Measurements from ENCODE around the gene C12orf57.
A peak's percentile ranks its signal among the peaks of the same experiment; 100 is the strongest.

Gene C12orf57

GRCh38 chr12:6937481-6938352 is 6.1 kb upstream of the C12orf57 start:
- no peak for DNase-seq (ENCODE audit: low read depth)

DNA sequence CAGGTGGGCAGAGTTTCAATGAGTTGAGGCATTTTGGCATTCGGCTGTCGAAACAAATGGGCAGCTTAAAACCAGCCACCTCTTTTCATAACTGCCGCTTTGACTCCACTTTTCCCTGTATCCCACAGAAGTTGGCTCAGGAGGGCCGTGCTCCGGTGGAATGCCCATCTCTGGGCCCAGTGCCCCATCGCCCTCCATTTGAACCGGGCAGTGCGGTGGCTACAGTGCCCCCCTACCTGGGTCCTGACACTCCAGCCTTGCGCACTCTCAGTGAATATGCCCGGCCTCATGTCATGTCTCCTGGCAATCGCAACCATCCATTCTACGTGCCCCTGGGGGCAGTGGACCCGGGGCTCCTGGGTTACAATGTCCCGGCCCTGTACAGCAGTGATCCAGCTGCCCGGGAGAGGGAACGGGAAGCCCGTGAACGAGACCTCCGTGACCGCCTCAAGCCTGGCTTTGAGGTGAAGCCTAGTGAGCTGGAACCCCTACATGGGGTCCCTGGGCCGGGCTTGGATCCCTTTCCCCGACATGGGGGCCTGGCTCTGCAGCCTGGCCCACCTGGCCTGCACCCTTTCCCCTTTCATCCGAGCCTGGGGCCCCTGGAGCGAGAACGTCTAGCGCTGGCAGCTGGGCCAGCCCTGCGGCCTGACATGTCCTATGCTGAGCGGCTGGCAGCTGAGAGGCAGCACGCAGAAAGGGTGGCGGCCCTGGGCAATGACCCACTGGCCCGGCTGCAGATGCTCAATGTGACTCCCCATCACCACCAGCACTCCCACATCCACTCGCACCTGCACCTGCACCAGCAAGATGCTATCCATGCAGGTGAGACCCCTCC is 5.2 kb upstream of the C12orf57 start:
- no peak for DNase-seq (ENCODE audit: low read depth)

DNA sequence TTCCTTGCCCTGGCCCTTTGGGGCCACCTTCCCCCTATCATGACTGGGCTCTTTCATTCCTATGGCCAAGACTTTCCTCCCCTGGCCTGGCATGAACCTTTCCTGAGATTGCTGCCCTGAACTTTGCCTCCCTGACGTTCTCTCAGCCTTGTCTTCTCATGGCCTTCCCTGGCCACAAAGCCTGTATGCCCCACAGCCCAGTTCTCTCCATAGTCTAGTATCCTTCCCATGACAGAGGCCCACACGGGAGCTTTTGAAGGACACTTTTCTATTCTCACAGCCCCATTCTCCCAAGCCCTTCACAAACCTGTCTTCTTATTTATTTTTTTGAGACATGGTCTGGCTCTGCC is 4.7 kb upstream of the C12orf57 start:
- DNase-seq (ENCODE audit: low read depth): no peak

DNA sequence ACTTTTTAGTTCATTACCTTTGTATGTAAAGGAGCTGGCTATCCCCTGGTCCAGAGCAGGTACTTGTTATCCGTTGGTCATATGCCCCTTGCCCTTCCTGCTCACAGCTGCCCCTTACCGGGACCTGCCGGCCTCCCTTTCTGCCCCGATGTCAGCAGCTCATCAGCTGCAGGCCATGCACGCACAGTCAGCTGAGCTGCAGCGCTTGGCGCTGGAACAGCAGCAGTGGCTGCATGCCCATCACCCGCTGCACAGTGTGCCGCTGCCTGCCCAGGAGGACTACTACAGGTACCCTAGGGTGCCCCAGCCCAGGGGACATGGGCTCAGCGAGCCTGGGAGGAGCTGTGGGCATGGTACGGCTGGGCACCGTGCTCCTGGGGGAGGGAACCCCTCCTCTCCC is 2.6 kb upstream of the C12orf57 start:
- DNase-seq (ENCODE audit: low read depth): no peak

DNA sequence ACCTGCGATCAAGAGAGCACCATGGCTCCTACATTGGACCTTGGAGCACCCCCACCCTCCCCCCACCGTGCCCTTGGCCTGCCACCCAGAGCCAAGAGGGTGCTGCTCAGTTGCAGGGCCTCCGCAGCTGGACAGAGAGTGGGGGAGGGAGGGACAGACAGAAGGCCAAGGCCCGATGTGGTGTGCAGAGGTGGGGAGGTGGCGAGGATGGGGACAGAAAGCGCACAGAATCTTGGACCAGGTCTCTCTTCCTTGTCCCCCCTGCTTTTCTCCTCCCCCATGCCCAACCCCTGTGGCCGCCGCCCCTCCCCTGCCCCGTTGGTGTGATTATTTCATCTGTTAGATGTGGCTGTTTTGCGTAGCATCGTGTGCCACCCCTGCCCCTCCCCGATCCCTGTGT is 2.0 kb upstream of the C12orf57 start:
- no peak for DNase-seq (ENCODE audit: low read depth)

GRCh38 chr12:6942331-6942665 is 1.5 kb upstream of the C12orf57 start:
- no peak for DNase-seq (ENCODE audit: low read depth)

GRCh38 chr12:6943389-6943721 is 467 bp upstream of the C12orf57 start:
- no peak for DNase-seq (ENCODE audit: low read depth)

- peak; percentile 77 for DNase-seq (ENCODE audit: low read depth)
These were observed 762 bp downstream of the C12orf57 start for GRCh38 chr12:6944381-6945186.

GRCh38 chr12:6945613-6946012 is 1.8 kb downstream of the C12orf57 start:
- no peak for DNase-seq (ENCODE audit: low read depth)

DNA sequence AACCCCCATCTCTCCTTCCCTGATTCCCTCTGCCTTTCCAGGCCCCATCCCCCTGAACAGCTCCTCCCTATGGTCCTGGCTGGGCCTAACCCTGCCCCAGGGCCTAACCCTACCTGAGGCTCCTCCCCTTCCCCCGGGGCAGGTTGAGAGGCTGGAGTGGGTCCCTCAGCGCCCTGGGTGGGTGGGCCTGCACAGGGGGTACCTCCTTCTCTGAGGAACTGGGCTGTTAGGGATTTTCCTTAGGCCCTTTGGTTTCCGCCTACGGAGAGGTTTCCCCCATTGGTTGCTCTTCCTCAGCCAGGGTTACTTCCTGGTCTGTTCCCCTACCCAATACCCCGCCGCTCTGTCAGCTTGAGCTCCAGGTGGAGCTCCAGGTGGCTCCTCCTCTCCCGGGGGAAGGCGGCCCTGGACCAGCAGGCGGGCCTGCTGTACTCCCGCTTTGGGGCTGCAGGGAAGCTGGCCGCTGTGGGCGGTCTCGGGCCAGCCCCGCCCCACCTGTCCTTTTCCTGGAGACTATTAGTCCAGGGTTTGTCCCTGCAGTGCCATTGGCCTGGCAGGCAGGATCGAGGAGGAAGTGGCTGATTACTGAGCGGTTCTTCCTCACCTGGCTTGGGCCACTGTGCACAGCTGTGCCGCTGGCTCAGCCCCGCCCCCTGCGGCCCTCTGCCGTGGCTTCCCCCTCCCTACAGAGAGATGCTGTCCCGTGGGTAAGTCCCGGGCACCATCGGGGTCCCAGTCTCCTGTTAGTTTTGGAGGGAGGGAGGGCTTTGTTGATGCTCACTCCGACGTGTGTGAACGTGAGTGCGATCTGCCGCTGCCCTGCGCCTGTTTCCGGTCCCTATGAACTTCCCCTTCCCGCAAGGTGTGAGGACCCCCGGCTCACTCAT is 2.5 kb downstream of the C12orf57 start:
- no peak for DNase-seq (ENCODE audit: low read depth)

GRCh38 chr12:6946920-6947374 is 3.1 kb downstream of the C12orf57 start:
- DNase-seq (ENCODE audit: low read depth): no peak

DNA sequence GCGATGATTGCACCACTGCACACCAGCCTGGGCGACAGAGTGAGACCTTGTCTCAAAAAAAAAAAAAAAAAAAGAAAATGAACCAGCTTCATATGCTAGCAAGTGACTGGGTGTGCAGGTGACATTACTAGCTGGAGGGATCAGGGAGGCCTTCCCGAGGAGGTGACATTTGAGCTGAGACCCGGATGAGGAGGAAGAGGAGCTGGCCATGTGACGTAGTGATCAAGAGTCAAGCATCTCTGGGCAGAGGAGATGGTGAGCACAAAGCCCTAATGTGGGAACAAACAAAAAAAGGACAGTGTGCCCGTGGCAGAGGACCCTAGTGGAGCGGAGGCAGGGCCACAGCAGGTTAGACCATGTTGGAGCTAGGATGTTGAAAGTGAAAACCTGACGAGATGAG is 3.8 kb downstream of the C12orf57 start:
- DNase-seq (ENCODE audit: low read depth): no peak

GRCh38 chr12:6948873-6949594 is 5.2 kb downstream of the C12orf57 start:
- no peak for DNase-seq (ENCODE audit: low read depth)

- DNase-seq (ENCODE audit: low read depth): no peak
These were observed 6.6 kb downstream of the C12orf57 start for GRCh38 chr12:6950401-6950801.

DNA sequence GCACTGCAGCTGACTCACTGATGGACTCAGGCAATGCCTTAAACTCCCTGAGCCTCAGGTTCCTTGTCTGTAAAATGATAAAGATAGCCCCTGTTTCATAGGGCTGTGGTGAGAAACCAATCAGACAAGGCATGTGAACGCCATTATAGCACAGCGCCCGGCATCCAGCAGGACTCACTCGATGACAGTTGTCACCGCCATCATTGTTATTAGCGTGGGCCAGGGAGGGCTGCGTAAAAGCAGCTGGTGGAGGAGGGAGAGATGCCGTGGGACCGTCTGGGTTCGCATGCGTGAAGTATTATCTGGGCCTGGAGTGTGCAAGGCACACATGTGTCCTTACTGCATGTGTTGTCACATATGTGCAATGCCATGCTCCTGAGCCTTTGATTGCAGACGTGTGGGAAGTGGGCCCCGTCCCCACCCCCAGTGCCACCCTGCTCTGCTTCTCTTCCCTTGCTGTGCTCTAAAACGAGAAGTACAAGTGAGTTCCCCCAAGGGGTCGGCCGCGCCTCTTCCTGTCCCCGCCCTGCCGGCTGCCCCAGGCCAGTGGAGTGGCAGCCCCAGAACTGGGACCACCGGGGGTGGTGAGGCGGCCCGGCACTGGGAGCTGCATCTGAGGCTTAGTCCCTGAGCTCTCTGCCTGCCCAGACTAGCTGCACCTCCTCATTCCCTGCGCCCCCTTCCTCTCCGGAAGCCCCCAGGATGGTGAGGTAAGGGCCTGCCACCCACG is 7.2 kb downstream of the C12orf57 start, which contains the start of gene PTPN6:
Gene PTPN6 (plus strand): TSS at position 546 of the 730 bp plus-strand sequence. CDS start 157 bp downstream, at position 703.
- DNase-seq (ENCODE audit: low read depth): no peak

DNA sequence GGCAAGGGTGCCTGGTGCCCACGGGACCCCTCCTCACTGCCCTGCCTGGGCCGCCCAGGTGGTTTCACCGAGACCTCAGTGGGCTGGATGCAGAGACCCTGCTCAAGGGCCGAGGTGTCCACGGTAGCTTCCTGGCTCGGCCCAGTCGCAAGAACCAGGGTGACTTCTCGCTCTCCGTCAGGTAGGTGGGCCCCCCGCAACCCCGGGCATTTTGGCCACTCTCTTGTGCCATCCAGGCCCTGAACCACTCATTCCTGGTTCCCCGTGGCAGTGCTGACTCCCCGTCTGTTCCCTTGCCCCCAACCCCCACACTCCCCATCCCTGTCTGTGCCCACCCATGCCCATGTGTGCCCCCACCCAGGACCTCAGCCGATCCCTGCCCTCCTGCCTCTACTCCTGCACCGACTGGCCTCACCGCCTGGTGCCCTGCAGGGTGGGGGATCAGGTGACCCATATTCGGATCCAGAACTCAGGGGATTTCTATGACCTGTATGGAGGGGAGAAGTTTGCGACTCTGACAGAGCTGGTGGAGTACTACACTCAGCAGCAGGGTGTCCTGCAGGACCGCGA is 7.8 kb downstream of the C12orf57 start:
- DNase-seq (ENCODE audit: low read depth): no peak

GRCh38 chr12:6952121-6952862 is 8.5 kb downstream of the C12orf57 start:
- no peak for DNase-seq (ENCODE audit: low read depth)

DNA sequence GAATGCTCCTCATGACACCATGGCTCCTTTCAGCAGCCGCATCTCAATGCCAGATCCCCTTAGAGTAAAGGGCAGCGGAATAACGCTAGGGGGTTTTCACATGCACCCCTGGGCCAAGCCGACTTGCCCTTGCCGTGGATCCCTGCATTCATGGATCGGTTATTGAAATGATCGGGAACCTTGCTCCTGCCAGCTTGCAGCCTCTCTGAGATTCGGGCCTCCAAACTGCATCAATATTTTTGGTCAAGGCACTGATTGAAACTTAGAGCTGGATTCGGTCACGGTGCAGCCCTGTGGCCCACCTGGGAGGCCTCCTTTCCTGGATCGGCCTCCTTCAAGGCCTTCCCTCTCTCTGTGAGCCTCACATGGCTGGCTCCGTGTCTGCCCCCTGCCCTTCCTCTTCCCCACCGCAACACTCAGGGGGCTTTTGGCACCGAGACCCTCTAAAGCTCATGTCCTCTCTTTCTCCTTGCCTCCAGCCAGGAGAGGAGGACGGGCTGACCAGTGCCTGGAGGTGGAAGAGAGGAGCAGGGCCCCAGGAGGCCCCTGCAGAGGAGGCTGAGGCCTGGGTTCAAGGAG is 9.1 kb downstream of the C12orf57 start:
- no peak for DNase-seq (ENCODE audit: low read depth)
